ENCODE measurements around the gene TEX9. TPM values are rescaled to one million over a fixed set of nuclear protein-coding genes. Genes with fewer than 3 reads are reported as not detected.

The TEX9 gene
- total RNA-seq, 1 donor from 2014 or later: 0.27 TPM

- Mint-ChIP-seq H3K27ac (no peak overlapping the region), H3K36me3 (ENCODE audit: low read depth) (peaks cover 2% of the 10 kb centered on the region), H3K9me3 (peaks cover 5% of the 10 kb centered on the region), H3K4me3 (ENCODE audit: low read depth) (no peak overlapping the region), H3K4me1 (ENCODE audit: low read depth) (no peaks in the 10 kb centered on the region), H3K27me3 (ENCODE audit: low read depth) (no peaks in the 10 kb centered on the region)
- no peak for DNase-seq (ENCODE audit: low spot score)
- intact Hi-C loops (cut with micrococcal nuclease): no loop called here
These were observed 60.0 kb downstream of the TEX9 start for GRCh38 chr15:56425276-56425675.

- intact Hi-C loops (cut with micrococcal nuclease): no loop called here
- H3K4me3 Mint-ChIP-seq (ENCODE audit: low read depth): no peak overlapping the region
- peaks cover 2% of the 10 kb centered on the region for H3K36me3 Mint-ChIP-seq (ENCODE audit: low read depth)
- H3K27me3 Mint-ChIP-seq (ENCODE audit: low read depth): no peaks in the 10 kb centered on the region
- H3K27ac Mint-ChIP-seq: no peak overlapping the region
- H3K9me3 Mint-ChIP-seq: peaks cover 5% of the 10 kb centered on the region
- H3K4me1 Mint-ChIP-seq (ENCODE audit: low read depth): no peaks in the 10 kb centered on the region
- no peak for DNase-seq (ENCODE audit: low spot score)
These were observed 60.8 kb downstream of the TEX9 start for GRCh38 chr15:56425976-56426375.

GRCh38 chr15:56428821-56429458 is 63.7 kb downstream of the TEX9 start:
- peaks cover 3% of the 10 kb centered on the region for H3K27me3 Mint-ChIP-seq (ENCODE audit: low read depth)
- H3K27ac Mint-ChIP-seq: no peak overlapping the region
- DNase-seq (ENCODE audit: low spot score): no peak
- peaks cover 2% of the 10 kb centered on the region for H3K36me3 Mint-ChIP-seq (ENCODE audit: low read depth)
- no peaks in the 10 kb centered on the region for H3K4me1 Mint-ChIP-seq (ENCODE audit: low read depth)
- intact Hi-C loops (cut with micrococcal nuclease): loop anchor here (2.0 kb wide), 1 partner anchor 182 kb away; no protein-coding TSS in a partner anchor
- no peak overlapping the region for H3K4me3 Mint-ChIP-seq (ENCODE audit: low read depth)
- H3K9me3 Mint-ChIP-seq: peaks cover 5% of the 10 kb centered on the region

GRCh38 chr15:56432304-56432703 is 67.1 kb downstream of the TEX9 start:
- Mint-ChIP-seq H3K27me3 (ENCODE audit: low read depth) (peaks cover 9% of the 10 kb centered on the region), H3K4me1 (ENCODE audit: low read depth) (no peaks in the 10 kb centered on the region), H3K4me3 (ENCODE audit: low read depth) (no peak overlapping the region), H3K27ac (no peak overlapping the region), H3K9me3 (no peaks in the 10 kb centered on the region), H3K36me3 (ENCODE audit: low read depth) (no peaks in the 10 kb centered on the region)
- intact Hi-C loops (cut with micrococcal nuclease): no loop called here
- no peak for DNase-seq (ENCODE audit: low spot score)

GRCh38 chr15:56440214-56440770 is 75.1 kb downstream of the TEX9 start:
- intact Hi-C loops (cut with micrococcal nuclease): no loop called here
- Mint-ChIP-seq H3K9me3 (no peaks in the 10 kb centered on the region), H3K4me3 (ENCODE audit: low read depth) (no peak overlapping the region), H3K27me3 (ENCODE audit: low read depth) (peaks cover 11% of the 10 kb centered on the region), H3K27ac (no peak overlapping the region), H3K4me1 (ENCODE audit: low read depth) (no peaks in the 10 kb centered on the region), H3K36me3 (ENCODE audit: low read depth) (no peaks in the 10 kb centered on the region)
- DNase-seq (ENCODE audit: low spot score): no peak

- Mint-ChIP-seq H3K36me3 (ENCODE audit: low read depth) (no peaks in the 10 kb centered on the region), H3K27me3 (ENCODE audit: low read depth) (peaks cover 6% of the 10 kb centered on the region), H3K9me3 (no peaks in the 10 kb centered on the region), H3K27ac (no peak overlapping the region), H3K4me1 (ENCODE audit: low read depth) (no peaks in the 10 kb centered on the region), H3K4me3 (ENCODE audit: low read depth) (no peak overlapping the region)
- DNase-seq (ENCODE audit: low spot score): no peak
- intact Hi-C loops (cut with micrococcal nuclease): no loop called here
These were observed 77.1 kb downstream of the TEX9 start for GRCh38 chr15:56442354-56442753.

GRCh38 chr15:56445746-56446145 is 80.5 kb downstream of the TEX9 start:
- intact Hi-C loops (cut with micrococcal nuclease): no loop called here
- no peaks in the 10 kb centered on the region for H3K4me1 Mint-ChIP-seq (ENCODE audit: low read depth)

GRCh38 chr15:56454836-56455235 is 89.6 kb downstream of the TEX9 start:
- Mint-ChIP-seq H3K36me3 (ENCODE audit: low read depth) (no peaks in the 10 kb centered on the region), H3K4me3 (ENCODE audit: low read depth) (no peak overlapping the region), H3K9me3 (peaks cover 3% of the 10 kb centered on the region), H3K4me1 (ENCODE audit: low read depth) (no peaks in the 10 kb centered on the region), H3K27ac (no peak overlapping the region), H3K27me3 (ENCODE audit: low read depth) (peaks cover 13% of the 10 kb centered on the region)
- DNase-seq (ENCODE audit: low spot score): no peak
- intact Hi-C loops (cut with micrococcal nuclease): no loop called here

More at GRCh38 chr15:56445746-56446145, 80.5 kb downstream of the TEX9 start:
- no peaks in the 10 kb centered on the region for H3K9me3 Mint-ChIP-seq
- no peak overlapping the region for H3K4me3 Mint-ChIP-seq (ENCODE audit: low read depth)
- no peak overlapping the region for H3K27ac Mint-ChIP-seq
- no peaks in the 10 kb centered on the region for H3K36me3 Mint-ChIP-seq (ENCODE audit: low read depth)
- H3K27me3 Mint-ChIP-seq (ENCODE audit: low read depth): peaks cover 8% of the 10 kb centered on the region
- DNase-seq (ENCODE audit: low spot score): no peak

- Mint-ChIP-seq H3K27ac (no peak overlapping the region), H3K4me1 (ENCODE audit: low read depth) (no peaks in the 10 kb centered on the region), H3K9me3 (peaks cover 3% of the 10 kb centered on the region), H3K4me3 (ENCODE audit: low read depth) (no peak overlapping the region), H3K36me3 (ENCODE audit: low read depth) (no peaks in the 10 kb centered on the region), H3K27me3 (ENCODE audit: low read depth) (peaks cover 8% of the 10 kb centered on the region)
- no peak for DNase-seq (ENCODE audit: low spot score)
- intact Hi-C loops (cut with micrococcal nuclease): no loop called here
These were observed 91.0 kb downstream of the TEX9 start for GRCh38 chr15:56456229-56456628.

GRCh38 chr15:56459096-56459495 is 93.9 kb downstream of the TEX9 start:
- Mint-ChIP-seq H3K27me3 (ENCODE audit: low read depth) (peaks cover 15% of the 10 kb centered on the region), H3K9me3 (peaks cover 3% of the 10 kb centered on the region), H3K4me3 (ENCODE audit: low read depth) (no peak overlapping the region), H3K36me3 (ENCODE audit: low read depth) (no peaks in the 10 kb centered on the region), H3K4me1 (ENCODE audit: low read depth) (peaks cover 2% of the 10 kb centered on the region), H3K27ac (no peak overlapping the region)
- intact Hi-C loops (cut with micrococcal nuclease): no loop called here
- DNase-seq (ENCODE audit: low spot score): no peak

- Mint-ChIP-seq H3K4me1 (ENCODE audit: low read depth) (peaks cover 9% of the 10 kb centered on the region), H3K27ac (no peak overlapping the region), H3K4me3 (ENCODE audit: low read depth) (no peak overlapping the region), H3K9me3 (peaks cover 3% of the 10 kb centered on the region), H3K27me3 (ENCODE audit: low read depth) (peaks cover 25% of the 10 kb centered on the region), H3K36me3 (ENCODE audit: low read depth) (no peaks in the 10 kb centered on the region)
- DNase-seq (ENCODE audit: low spot score): no peak
- intact Hi-C loops (cut with micrococcal nuclease): no loop called here
These were observed 94.8 kb downstream of the TEX9 start for GRCh38 chr15:56460071-56460470.

GRCh38 chr15:56460947-56461346 is 95.7 kb downstream of the TEX9 start:
- intact Hi-C loops (cut with micrococcal nuclease): no loop called here
- Mint-ChIP-seq H3K9me3 (peaks cover 3% of the 10 kb centered on the region), H3K27me3 (ENCODE audit: low read depth) (peaks cover 24% of the 10 kb centered on the region), H3K27ac (no peak overlapping the region), H3K36me3 (ENCODE audit: low read depth) (no peaks in the 10 kb centered on the region), H3K4me3 (ENCODE audit: low read depth) (no peak overlapping the region), H3K4me1 (ENCODE audit: low read depth) (peaks cover 14% of the 10 kb centered on the region)
- DNase-seq (ENCODE audit: low spot score): no peak

GRCh38 chr15:56464893-56465520 is 99.8 kb downstream of the TEX9 start, which contains the start of gene MNS1:
Gene MNS1 (minus strand): TSS chr15:56465137. CDS start chr15:56464972, 165 bp downstream.
- no peaks in the 10 kb centered on the region for H3K9me3 Mint-ChIP-seq
- intact Hi-C loops (cut with micrococcal nuclease): loop anchor here (5.0 kb wide), 1 partner anchor 638 kb away; no protein-coding TSS in a partner anchor

More at GRCh38 chr15:56464893-56465520, 99.8 kb downstream of the TEX9 start, which contains the start of gene MNS1:
- Mint-ChIP-seq H3K27me3 (ENCODE audit: low read depth) (peaks cover 23% of the 10 kb centered on the region), H3K27ac (peak within 1 kb of the TSS; percentile 36), H3K4me3 (ENCODE audit: low read depth) (peak within 1 kb of the TSS; percentile 87), H3K4me1 (ENCODE audit: low read depth) (peaks cover 26% of the 10 kb centered on the region), H3K36me3 (ENCODE audit: low read depth) (no peaks in the 10 kb centered on the region)
- peak; percentile 76 for DNase-seq (ENCODE audit: low spot score)

Data from activated T-helper 2 cell treated with anti-CD3 and anti-CD28 coated beads, Interferon-gamma antibody, Interleukin-2, Interleukin-4, amounts not matched to agents 10 μg/mL and 5 μg/mL and 100 μg/mL, durations not matched to agents 14 hours and 24 hours and 36 hours (primary cell).